Activated T-cell treated with anti-CD3 and anti-CD28 coated beads, Interleukin-2, amount 50 U/mL, for 72 hours (primary cell): ENCODE data around the gene FGF6. TPM values are rescaled to one million over a fixed set of nuclear protein-coding genes. Genes with fewer than 3 reads are reported as not detected.
"Not testable (repeated sequence)": the region's sequence is repeated elsewhere in the genome, so short reads cannot be mapped to it uniquely, and the experiment has no call there.

ENCODE experiments used
- ATAC-seq, 2 donors: fragments of 150-1000 bp; cut with Tn5 transposase; replicated peaks in 1 of 2; 2 replicates each; pipeline ENCODE4 v1.10.0; 2021; ENCODE audit warnings: moderate library complexity in 2 of 2, mild to moderate bottlenecking in 1 of 2
- DNase-seq, 2 donors: peaks; one replicate each; pipeline ENCODE4 v3.0.0; 2021 to 2022; ENCODE audit warnings: mixed read lengths in 1 of 2
- H3K27ac Mint-ChIP-seq: one replicate; pipeline ENCODE4 v1.8.0; 2022; ENCODE audit warnings: mild to moderate bottlenecking, moderate library complexity, mixed read lengths
- H3K27me3 Mint-ChIP-seq: one replicate; pipeline ENCODE4 v1.8.0; 2022; ENCODE audit warnings: low read depth, mixed read lengths
- H3K36me3 Mint-ChIP-seq, 2 donors: one replicate each; pipeline ENCODE4 v1.8.0; 2022; ENCODE audit warnings: mixed read lengths in 2 of 2, mild to moderate bottlenecking in 1 of 2; ENCODE audit not compliant: insufficient read depth in 2 of 2
- H3K4me1 Mint-ChIP-seq: one replicate; pipeline ENCODE4 v1.8.0; 2022; ENCODE audit warnings: low read depth, mixed read lengths
- H3K4me3 Mint-ChIP-seq, 2 donors: one replicate each; pipeline ENCODE4 v1.8.0; 2022; ENCODE audit warnings: mild to moderate bottlenecking in 2 of 2, mixed read lengths in 2 of 2, moderate library complexity in 2 of 2
- H3K9me3 Mint-ChIP-seq, 2 donors: one replicate each; pipeline ENCODE4 v1.8.0; 2022; ENCODE audit warnings: mixed read lengths in 2 of 2
- total RNA-seq, 2 donors: library from RNA; stranded (reverse); gene quantifications; one replicate each; pipeline ENCODE4 v1.2.3, GENCODE V29; 2022

The FGF6 gene
- total RNA-seq, 2 donors from 2014 or later, result not detected

DNA sequence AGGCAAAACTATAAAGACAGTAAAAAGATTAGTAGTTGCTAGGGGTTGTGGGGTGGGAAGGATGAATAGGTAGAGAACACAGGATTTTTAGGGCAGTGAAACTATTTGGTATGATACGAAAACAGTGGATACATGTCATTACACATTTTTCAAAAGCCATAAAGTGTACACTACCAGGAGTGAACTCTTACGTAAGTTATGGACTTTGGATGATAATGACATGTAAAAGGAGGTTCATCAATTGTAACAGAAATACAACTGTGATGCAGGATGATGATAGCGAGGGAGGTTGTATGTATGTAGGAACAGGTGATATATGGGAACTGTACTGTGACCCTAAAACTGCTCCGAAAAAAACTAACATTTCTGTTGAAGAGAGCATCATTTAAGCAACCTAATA, 15.1 kb upstream of the FGF6 start:
- ATAC-seq (no peak), DNase-seq (no peak)
- no peaks in the 10 kb centered on the region for H3K4me1 Mint-ChIP-seq
- H3K9me3 Mint-ChIP-seq, result no peaks in the 10 kb centered on the region
- no peak overlapping the region for H3K4me3 Mint-ChIP-seq
- no peak overlapping the region for H3K27ac Mint-ChIP-seq
- H3K27me3 Mint-ChIP-seq, result no peaks in the 10 kb centered on the region
- H3K36me3 Mint-ChIP-seq, result no peaks in the 10 kb centered on the region

GRCh38 chr12:4455849-4456248, 10.2 kb upstream of the FGF6 start:
- peaks cover 27% of the 10 kb centered on the region for H3K27me3 Mint-ChIP-seq
- DNase-seq, result peak in 1 of 2 donors; percentile 16
- H3K27ac Mint-ChIP-seq, H3K9me3 Mint-ChIP-seq, H3K36me3 Mint-ChIP-seq, H3K4me3 Mint-ChIP-seq: not testable (repeated sequence)
- peak; percentile 36 to 62 for ATAC-seq
- peaks cover 21% of the 10 kb centered on the region for H3K4me1 Mint-ChIP-seq

DNA sequence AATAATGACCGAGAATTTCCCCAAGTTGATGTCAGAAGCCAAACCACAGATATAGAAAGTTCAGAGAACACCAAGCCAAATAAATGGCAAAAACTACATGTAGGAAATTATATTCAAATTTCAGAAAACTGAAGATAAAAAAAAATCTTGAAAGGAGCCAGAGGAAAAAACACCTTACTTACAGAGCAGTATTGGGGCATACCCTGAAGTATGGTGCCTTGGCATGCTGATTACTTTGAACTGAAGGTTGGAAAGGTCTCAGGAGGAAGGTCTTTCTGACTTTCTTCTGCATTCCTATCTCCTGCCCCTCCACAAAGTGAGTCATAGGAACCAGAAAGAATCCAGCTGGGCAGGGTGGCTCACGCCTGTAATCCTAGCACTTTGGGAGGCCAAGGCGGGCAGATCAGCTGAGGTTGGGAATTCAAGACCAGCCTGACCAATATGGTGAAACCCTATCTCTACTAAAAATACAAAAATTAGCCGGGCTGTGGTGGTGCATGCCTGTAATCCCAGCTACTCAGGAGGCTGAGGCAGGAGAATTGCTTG, 8.8 kb upstream of the FGF6 start:
- no peak for ATAC-seq
- H3K4me1 Mint-ChIP-seq, result peaks cover 21% of the 10 kb centered on the region

GRCh38 chr12:4451694-4452093, 6.1 kb upstream of the FGF6 start:
- H3K36me3 Mint-ChIP-seq, result peaks cover 2 to 3% of the 10 kb centered on the region in 2 donors
- H3K9me3 Mint-ChIP-seq, result peaks cover 0 to 2% of the 10 kb centered on the region in 2 donors
- H3K4me1 Mint-ChIP-seq, result peaks cover 21% of the 10 kb centered on the region
- DNase-seq (no peak), ATAC-seq (no peak)
- H3K27ac Mint-ChIP-seq, result no peak overlapping the region
- H3K4me3 Mint-ChIP-seq, result no peak overlapping the region
- peaks cover 45% of the 10 kb centered on the region for H3K27me3 Mint-ChIP-seq

More for the DNA sequence above, 8.8 kb upstream of the FGF6 start:
- peaks cover 2 to 3% of the 10 kb centered on the region in 2 donors for H3K36me3 Mint-ChIP-seq
- H3K9me3 Mint-ChIP-seq, result peaks cover 0 to 2% of the 10 kb centered on the region in 2 donors
- peaks cover 33% of the 10 kb centered on the region for H3K27me3 Mint-ChIP-seq
- no peak overlapping the region for H3K27ac Mint-ChIP-seq
- no peak for DNase-seq
- no peak overlapping the region for H3K4me3 Mint-ChIP-seq

GRCh38 chr12:4450551-4451112, 5.0 kb upstream of the FGF6 start:
- Mint-ChIP-seq H3K9me3 (peaks cover 0 to 2% of the 10 kb centered on the region in 2 donors), H3K4me3 (no peak overlapping the region), H3K36me3 (peaks cover 2 to 3% of the 10 kb centered on the region in 2 donors), H3K4me1 (peaks cover 21% of the 10 kb centered on the region), H3K27ac (no peak overlapping the region), H3K27me3 (peaks cover 45% of the 10 kb centered on the region)
- ATAC-seq, result no peak
- no peak for DNase-seq

- no peak overlapping the region for H3K27ac Mint-ChIP-seq
- H3K27me3 Mint-ChIP-seq, result peaks cover 40% of the 10 kb centered on the region
- H3K4me1 Mint-ChIP-seq, result peaks cover 16% of the 10 kb centered on the region
- H3K9me3 Mint-ChIP-seq, result peaks cover 0 to 1% of the 10 kb centered on the region in 2 donors
- H3K36me3 Mint-ChIP-seq, result peaks cover 0 to 3% of the 10 kb centered on the region in 2 donors
- H3K4me3 Mint-ChIP-seq, result no peak overlapping the region
- ATAC-seq, result no peak
- DNase-seq, result no peak
Observed at GRCh38 chr12:4449851-4450221, 4.2 kb upstream of the FGF6 start.

- Mint-ChIP-seq H3K9me3 (peaks cover 0 to 1% of the 10 kb centered on the region in 2 donors), H3K27me3 (peaks cover 38% of the 10 kb centered on the region), H3K4me3 (no peak overlapping the region), H3K27ac (no peak overlapping the region), H3K36me3 (peaks cover 0 to 3% of the 10 kb centered on the region in 2 donors), H3K4me1 (peaks cover 14% of the 10 kb centered on the region)
- ATAC-seq (no peak), DNase-seq (no peak)
Observed at GRCh38 chr12:4448943-4449850, 3.6 kb upstream of the FGF6 start.

DNA sequence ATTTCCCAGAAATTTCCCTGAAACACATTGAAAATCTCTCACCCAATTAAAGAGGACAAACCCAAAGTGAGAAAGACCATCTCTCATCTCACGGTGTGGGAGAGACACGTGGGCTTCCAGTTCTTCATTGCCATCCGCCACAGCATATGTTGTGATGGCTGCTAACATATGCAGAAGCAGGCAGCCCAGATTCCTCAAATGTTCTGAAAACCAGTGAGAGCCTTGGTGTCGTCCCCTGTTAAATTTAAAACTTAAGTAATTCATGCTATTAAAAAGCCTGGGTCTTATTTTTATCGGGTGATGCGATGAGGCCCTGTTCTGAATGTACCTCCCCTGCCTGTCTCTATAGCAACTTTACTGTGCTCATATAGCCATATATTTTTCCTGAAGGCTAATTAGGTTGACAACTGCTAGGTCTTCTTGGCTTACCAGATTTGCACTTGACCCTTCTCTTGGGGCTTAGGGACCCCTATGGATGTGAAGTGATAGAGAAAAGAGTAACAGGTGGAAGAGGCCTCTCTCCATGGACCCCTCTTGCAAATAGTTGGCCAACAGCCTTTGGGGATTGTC, 2.8 kb upstream of the FGF6 start:
- Mint-ChIP-seq H3K4me1 (peaks cover 6% of the 10 kb centered on the region), H3K9me3 (peaks cover 0 to 1% of the 10 kb centered on the region in 2 donors), H3K27me3 (peaks cover 32% of the 10 kb centered on the region), H3K36me3 (peaks cover 0 to 3% of the 10 kb centered on the region in 2 donors), H3K4me3 (no peak overlapping the region), H3K27ac (no peak overlapping the region)
- no peak for ATAC-seq
- DNase-seq, result no peak

DNA sequence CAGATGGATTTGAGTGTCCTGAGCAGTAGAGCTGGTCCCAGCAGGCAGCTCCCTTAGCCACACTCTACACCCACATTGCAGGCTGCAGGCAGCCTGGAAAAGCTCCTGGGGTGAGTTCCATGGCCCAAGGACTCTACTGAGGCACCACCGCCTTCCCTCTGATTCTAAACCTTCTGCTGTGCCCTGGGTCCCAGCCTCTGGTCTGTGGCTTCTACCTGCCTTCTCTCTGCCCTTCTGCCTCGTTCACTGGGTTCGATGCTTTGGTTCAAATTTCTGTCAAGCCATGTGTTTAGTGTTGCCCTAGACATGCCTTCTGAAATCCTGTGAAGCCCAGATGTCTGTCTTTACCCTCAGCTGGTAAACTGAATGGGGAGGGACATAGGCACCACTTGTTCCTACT, 1.5 kb upstream of the FGF6 start:
- no peak for ATAC-seq
- H3K4me3 Mint-ChIP-seq, result no peak overlapping the region
- no peaks in the 10 kb centered on the region for H3K4me1 Mint-ChIP-seq
- no peak overlapping the region for H3K27ac Mint-ChIP-seq
- DNase-seq, result no peak
- no peaks in the 10 kb centered on the region for H3K36me3 Mint-ChIP-seq
- H3K9me3 Mint-ChIP-seq, result no peaks in the 10 kb centered on the region
- peaks cover 32% of the 10 kb centered on the region for H3K27me3 Mint-ChIP-seq

DNA sequence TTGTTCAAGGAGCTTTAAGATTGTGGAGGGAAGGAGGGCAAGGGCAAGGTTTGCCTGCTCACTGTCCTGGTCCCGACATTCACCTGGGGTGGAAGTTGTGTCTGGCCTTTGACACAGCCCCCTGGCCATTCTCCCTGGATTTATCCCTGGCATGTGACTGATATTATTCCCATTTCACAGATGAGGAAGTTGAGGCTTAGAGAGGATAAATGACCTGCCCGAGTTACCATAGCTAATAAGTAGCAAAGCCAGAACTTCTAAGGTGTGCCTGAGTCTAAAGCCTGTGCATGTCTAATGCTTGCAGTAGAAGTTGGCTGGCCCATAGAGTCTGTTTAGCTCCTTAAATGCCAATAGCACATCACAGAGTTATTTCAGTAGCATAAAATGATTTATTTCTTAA, 720 bp upstream of the FGF6 start:
- H3K27ac Mint-ChIP-seq, result no peak overlapping the region
- H3K4me3 Mint-ChIP-seq, result no peak overlapping the region
- ATAC-seq (no peak), DNase-seq (no peak)
- H3K9me3 Mint-ChIP-seq, result no peaks in the 10 kb centered on the region
- peaks cover 23% of the 10 kb centered on the region for H3K27me3 Mint-ChIP-seq
- H3K4me1 Mint-ChIP-seq, result no peaks in the 10 kb centered on the region
- no peaks in the 10 kb centered on the region for H3K36me3 Mint-ChIP-seq

DNA sequence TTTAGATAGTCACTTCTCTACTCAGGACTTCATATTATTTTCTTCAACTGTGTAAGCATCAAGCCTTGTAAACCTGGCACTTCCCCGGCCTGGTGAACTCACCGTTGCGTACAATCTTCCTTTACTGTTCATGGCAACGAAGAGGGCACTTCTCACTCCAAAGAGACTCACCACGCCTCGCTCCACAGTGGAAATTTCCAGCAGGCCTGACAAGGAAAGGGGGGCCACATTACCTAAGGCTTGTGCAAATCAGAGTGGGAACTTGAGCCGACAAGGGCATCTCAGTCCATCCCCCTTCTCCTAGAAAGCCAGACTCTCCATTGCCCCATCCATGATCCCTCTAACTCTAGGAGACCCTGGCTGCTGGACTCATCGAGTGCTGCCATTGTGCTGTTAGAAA, 1.6 kb downstream of the FGF6 start:
- Mint-ChIP-seq H3K4me3 (no peak overlapping the region), H3K27ac (no peak overlapping the region), H3K27me3 (peaks cover 12% of the 10 kb centered on the region), H3K36me3 (no peaks in the 10 kb centered on the region), H3K4me1 (peaks cover 4% of the 10 kb centered on the region), H3K9me3 (no peaks in the 10 kb centered on the region)
- ATAC-seq (no peak), DNase-seq (no peak)

- no peaks in the 10 kb centered on the region for H3K36me3 Mint-ChIP-seq
- no peak for DNase-seq
- H3K4me1 Mint-ChIP-seq, result peaks cover 5% of the 10 kb centered on the region
- no peak for ATAC-seq
- H3K27ac Mint-ChIP-seq, result no peak overlapping the region
- H3K4me3 Mint-ChIP-seq, result no peak overlapping the region
- H3K27me3 Mint-ChIP-seq, result peaks cover 12% of the 10 kb centered on the region
- no peaks in the 10 kb centered on the region for H3K9me3 Mint-ChIP-seq
Observed at GRCh38 chr12:4443616-4444015, 2.0 kb downstream of the FGF6 start.
